ENCODE measurements around the gene MECR.

MECR gene

DNA sequence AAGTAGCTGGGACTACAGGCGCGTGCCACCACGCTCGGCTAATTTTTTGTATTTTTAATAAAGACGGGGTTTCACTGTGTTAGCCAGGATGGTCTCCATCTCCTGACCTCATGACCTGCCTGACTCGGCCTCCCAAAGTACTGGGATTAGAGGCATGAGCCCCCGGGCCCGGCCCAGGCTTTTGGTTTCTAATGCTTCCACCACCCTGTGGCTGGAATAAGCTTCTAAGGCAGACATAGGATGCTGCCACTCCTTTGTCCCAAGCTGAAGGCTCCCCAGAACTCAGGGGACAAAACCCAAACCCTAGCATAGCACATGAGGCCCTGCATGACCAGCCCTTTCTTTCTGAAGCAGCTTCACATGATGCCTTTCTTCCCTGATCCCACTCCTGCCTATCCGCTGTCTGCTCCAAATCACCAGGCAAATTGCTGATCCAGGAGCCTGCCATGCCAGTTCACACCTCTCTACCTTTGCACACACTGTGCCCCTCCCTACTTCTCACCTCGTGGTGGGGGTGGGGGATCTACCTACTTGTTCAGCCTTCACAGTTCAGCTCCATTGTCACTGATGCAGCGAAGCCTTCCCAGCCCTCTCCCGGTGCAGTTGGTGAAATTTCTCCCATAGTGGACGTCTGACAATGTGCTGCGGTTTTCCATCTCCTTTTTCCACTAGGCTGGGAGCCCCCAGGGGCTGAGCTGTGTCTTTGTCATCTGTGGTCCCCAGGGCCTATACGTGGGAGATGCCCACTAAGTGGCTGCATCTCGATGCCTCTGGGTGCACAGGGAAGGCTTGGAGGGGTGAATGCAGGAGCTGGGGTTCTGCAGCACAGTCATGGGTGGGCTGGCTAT, 12.5 kb upstream of the MECR start:
- TF ChIP-seq CTCF (IDR thresholded peaks at IDR 0.05; ENCODE audit: low read length, missing control alignments): no peak
- DNase-seq (ENCODE audit: low read depth): no peak
- no peak overlapping the region for H3K4me3 ChIP-seq (replicated peaks; ENCODE audit: low read depth, low read length)

- no peak for DNase-seq (ENCODE audit: low read depth)
- no peak overlapping the region for H3K4me3 ChIP-seq (replicated peaks; ENCODE audit: low read depth, low read length)
- no peak for TF ChIP-seq CTCF (IDR thresholded peaks at IDR 0.05; ENCODE audit: low read length, missing control alignments)
Observed at GRCh38 chr1:29240986-29241385, 10.3 kb upstream of the MECR start.

GRCh38 chr1:29240400-29240837, 9.7 kb upstream of the MECR start:
- no peak overlapping the region for H3K4me3 ChIP-seq (replicated peaks; ENCODE audit: low read depth, low read length)
- TF ChIP-seq CTCF (IDR thresholded peaks at IDR 0.05; ENCODE audit: low read length, missing control alignments): peak; percentile 24
- DNase-seq (ENCODE audit: low read depth): peak; percentile 43

DNA sequence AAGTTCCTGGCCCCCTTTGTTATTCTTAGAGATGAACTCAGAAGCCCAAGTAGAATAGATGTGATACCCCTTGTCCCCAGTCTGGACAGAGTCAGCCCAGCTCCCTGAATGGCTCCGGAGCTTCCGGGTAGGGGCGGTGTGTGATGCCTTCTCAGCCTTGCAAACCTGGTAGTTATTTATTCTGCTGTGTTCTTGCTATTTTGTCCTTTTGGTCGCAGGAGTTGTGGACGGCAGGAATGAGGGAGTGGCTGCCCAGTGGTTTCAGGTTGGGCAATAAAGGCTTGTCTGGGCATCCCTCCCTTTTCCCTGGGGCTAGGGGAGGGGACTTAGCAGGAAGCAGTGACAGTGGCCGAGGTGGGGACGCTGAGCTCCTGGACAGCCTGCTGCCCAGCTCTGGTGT, 8.4 kb upstream of the MECR start:
- DNase-seq (ENCODE audit: low read depth): no peak
- no peak overlapping the region for H3K4me3 ChIP-seq (replicated peaks; ENCODE audit: low read depth, low read length)
- no peak for TF ChIP-seq CTCF (IDR thresholded peaks at IDR 0.05; ENCODE audit: low read length, missing control alignments)

DNA sequence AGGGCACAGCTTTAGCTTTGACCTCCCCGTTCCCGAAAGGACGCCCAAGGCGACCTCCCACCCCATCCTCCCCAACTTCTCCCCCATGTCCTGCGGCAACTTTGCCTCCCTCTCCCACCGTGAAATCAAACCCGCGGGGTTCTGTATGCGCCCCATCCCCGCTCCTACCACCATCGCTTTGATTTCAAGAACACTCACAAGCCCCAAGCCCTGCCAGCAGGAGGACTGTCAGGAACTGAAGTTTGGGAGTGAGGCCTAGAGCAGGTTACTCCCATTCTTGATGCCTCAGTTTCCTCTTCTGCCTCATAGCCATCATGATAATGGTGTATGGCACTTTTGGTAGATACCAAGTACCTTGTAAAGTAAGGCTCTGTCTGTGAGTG, 7.9 kb upstream of the MECR start:
- peak overlapping the region; percentile 55 for H3K4me3 ChIP-seq (replicated peaks; ENCODE audit: low read depth, low read length)
- DNase-seq (ENCODE audit: low read depth): no peak
- TF ChIP-seq CTCF (IDR thresholded peaks at IDR 0.05; ENCODE audit: low read length, missing control alignments): no peak

DNA sequence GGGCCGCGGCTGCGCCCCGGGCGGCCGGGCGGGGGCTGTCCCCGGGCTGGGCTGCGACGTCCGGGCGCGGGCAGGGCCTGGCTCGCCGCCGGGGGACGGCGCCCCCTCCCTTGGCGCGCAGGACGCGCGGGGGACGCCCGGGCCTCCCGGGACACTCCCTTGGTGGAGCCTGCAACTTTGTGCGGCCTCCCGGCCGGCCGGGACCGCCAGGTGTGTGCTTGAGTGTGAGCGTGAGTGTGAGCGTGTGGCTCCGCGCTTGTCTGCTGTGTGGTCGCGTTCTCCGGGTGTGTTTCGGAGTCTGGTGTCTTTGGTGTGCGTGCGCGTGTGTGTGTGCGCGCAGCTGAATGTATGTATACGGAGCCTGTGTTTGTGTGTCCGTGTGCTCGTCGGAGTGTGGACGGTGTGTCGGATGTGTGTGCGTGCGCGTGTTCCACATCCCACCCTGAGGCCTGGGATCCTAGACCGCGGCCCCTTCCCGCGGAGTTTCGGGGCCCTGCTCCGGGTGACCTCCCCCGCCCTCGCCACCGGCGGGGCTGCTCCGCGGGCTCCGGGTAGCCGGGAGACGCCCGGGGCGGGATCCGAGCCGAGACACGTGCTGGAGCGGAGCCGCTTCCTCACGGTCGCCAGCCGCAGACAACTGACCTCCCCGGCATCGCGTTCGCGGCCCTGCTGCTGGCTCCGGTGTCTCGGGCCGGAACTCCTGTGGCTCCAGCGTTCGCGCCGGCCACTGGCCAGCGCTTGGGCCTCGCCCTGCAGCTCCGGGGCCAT, 7.3 kb upstream of the MECR start:
- no peak for TF ChIP-seq CTCF (IDR thresholded peaks at IDR 0.05; ENCODE audit: low read length, missing control alignments)
- DNase-seq (ENCODE audit: low read depth): peak; percentile 35
- peak overlapping the region; percentile 55 for H3K4me3 ChIP-seq (replicated peaks; ENCODE audit: low read depth, low read length)
